NB4 (cell line): ENCODE data around the gene NAT16.

Experiments
- DNase-seq: peaks from one replicate; pipeline ENCODE4 v3.0.0; 2010; ENCODE audit warnings: low read depth
- H3K4me3 ChIP-seq: one replicate; pipeline ENCODE4 v1.5.1; 2011; ENCODE audit warnings: mild to moderate bottlenecking, low read depth, low read length, moderate library complexity
- CTCF ChIP-seq: IDR thresholded peaks from one replicate; pipeline ENCODE4 v1.5.1; 2012; ENCODE audit warnings: low read depth, low read length
- MYC ChIP-seq: IDR thresholded peaks from 2 replicates; pipeline ENCODE4 v1.6.1; 2011; ENCODE audit warnings: low read depth, low read length
- POLR2A ChIP-seq: IDR thresholded peaks from 2 replicates; pipeline ENCODE4 v1.6.1; 2011; ENCODE audit warnings: mild to moderate bottlenecking; ENCODE audit not compliant: insufficient read length; ENCODE audit errors: extremely low read depth
- TF ChIP-seq, protein P1 (sequence below): IDR thresholded peaks from 2 replicates; pipeline ENCODE4 v1.6.1; 2011; ENCODE audit warnings: low read depth, low read length

Gene NAT16

DNA sequence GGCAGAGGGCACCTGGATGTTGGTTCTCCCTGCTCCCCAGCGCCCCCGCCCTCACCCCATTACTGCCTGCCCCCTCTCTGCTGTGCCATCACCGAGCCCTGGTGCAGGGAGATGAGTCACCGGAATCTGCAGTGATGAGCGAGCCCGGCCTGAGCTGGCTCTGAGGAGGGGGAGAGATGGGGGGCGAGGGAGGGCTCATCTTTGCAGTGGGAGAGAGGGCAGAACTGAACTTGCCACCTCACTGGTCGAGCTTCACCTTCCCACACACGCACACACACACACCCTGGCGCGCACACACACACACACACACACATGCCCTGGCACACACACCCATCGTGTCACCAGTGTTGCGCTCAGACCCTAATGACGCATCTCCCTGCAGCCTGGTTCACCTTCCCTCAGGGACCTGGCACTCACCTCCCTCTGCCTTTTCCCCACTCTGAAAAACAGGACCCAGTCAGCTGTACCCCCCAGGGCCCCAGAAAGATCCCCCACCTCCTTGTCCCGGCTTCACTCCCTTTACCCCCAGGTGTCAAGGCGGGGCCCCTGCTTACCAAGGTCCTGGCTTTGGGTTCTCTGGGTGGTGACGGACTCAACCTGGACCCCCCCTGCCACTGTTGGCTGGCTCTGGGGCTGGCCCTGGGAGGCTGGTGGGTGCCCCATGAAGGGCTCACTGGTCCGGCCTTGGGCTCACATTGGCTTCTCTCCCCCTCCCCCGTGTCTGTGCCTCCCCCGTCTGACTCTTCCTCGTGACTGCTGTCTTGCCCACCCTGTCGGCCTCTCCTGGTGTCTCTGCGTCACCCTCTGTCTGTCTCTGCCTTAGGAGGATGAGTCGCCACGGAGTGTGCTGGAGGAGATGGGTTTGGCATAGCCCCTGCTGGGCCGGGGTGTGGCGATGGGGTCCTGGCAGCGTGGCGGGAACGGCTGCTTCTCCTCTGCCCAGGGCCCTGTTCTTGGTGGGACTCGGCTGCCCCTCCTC is 20.1 kb downstream of the NAT16 start:
- no peak overlapping the region for H3K4me3 ChIP-seq
- TF ChIP-seq POLR2A (no peak), CTCF (no peak), MYC (no peak)
- TF ChIP-seq, protein P1, sequence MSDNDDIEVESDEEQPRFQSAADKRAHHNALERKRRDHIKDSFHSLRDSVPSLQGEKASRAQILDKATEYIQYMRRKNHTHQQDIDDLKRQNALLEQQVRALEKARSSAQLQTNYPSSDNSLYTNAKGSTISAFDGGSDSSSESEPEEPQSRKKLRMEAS, result no peak
- DNase-seq, result peak; percentile 52

DNA sequence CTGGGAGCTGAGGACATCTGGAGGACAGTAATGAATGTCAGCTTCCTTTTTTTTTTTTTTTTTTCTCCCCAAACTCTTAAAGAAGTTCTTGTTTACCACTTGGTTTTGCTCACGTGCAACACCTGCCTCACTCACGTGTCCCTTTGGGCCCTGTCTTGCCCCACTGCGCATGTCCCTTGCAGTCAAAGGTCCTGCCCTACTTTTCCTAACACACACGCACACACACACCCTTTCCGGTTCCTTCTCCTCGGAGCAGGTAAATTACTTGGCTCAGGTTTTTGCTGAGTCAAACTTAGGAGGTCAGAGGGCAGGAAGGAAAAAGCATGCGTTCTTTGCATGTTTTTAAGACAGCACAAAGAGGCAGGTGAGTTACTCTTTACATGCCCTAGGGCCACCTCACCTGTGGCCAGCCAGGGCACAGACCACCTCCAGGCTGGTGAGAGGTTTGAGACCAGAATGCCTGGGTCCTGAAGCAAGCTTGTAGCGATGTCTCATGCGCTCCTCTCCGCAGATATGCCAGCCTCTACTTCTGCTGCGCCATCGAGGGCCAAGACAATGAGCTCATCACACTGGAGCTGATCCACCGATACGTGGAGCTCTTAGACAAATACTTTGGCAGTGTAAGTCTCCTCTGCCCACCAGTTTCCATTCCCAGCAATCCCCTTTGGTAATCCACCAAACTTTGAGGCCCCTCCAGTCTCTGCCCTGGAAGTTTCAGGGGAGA is 23.1 kb downstream of the NAT16 start:
- TF ChIP-seq MYC (no peak), CTCF (no peak), POLR2A (no peak)
- TF ChIP-seq, protein P1, result no peak
- no peak overlapping the region for H3K4me3 ChIP-seq
- no peak for DNase-seq

DNA sequence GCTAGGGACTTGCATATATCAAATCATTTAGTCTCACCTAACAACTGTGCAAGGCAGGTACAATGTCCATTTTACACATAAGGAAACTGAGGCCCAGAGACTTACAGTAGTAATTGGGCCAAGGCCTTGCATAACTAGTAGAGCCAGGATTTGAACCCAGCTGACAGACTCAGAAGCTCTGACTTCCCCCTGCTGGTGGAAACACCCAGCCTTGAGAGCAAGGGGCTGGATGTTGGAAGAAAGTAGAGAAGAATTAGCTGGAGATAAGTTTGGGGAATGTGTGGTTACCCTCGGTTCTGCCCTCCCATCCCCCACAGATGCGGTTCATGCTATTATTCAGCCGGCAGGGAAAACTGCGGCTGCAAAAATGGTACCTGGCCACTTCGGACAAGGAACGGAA is 23.8 kb downstream of the NAT16 start:
- TF ChIP-seq POLR2A (no peak), CTCF (peak; percentile 28)
- DNase-seq, result no peak
- no peak overlapping the region for H3K4me3 ChIP-seq

DNA sequence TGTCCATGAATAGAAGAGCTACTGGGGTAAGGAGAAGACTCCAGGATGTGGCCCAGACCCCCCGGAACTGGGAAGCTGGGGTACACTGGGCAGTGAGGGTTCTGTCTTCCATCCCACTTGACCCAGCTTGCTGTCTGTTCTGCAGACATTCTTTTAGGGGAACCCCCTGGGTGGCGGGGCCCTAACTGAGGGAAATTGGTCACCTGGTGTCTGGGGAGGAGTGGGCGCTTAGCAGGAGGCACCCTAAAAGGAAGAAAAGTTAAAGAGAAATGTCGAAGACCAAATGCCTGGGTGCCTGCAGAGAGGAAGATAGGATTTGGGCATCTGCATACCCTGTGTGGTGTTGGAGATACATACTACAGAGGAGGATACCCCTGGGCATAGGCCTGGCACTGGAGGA is 24.8 kb downstream of the NAT16 start:
- DNase-seq, result no peak
- peak overlapping the region; percentile 69 for H3K4me3 ChIP-seq
- TF ChIP-seq, protein P1, result no peak
- no peak for TF ChIP-seq POLR2A
- TF ChIP-seq CTCF, result no peak
- no peak for TF ChIP-seq MYC

GRCh38 chr7:101154693-101155102 is 25.4 kb downstream of the NAT16 start:
- H3K4me3 ChIP-seq, result peak overlapping the region; percentile 69
- TF ChIP-seq, protein P1, result no peak
- TF ChIP-seq POLR2A (no peak), MYC (no peak), CTCF (no peak)
- DNase-seq, result no peak
